Esophagus (tissue), 2 donors: ENCODE results near the gene IL17B. TPM values are rescaled to one million over a fixed set of nuclear protein-coding genes. Genes with fewer than 3 reads are reported as not detected.

Experiments used
- H3K27ac ChIP-seq, 2 donors: one replicate each; pipeline ENCODE4 v1.5.1; 2013; ENCODE audit warnings: low read depth in 2 of 2, mild to moderate bottlenecking in 2 of 2, inconsistent platforms in 1 of 2, low read length in 1 of 2, moderate library complexity in 1 of 2
- H3K27me3 ChIP-seq, 2 donors: one replicate each; pipeline ENCODE4 v1.6.1; 2013; ENCODE audit warnings: low read length in 2 of 2, control low read depth in 1 of 2, mild to moderate bottlenecking in 1 of 2; ENCODE audit not compliant: insufficient read depth in 2 of 2, control insufficient read depth in 1 of 2
- H3K36me3 ChIP-seq, 2 donors: one replicate each; pipeline ENCODE4 v1.6.1; 2013; ENCODE audit warnings: low read length in 1 of 2; ENCODE audit not compliant: control insufficient read depth in 2 of 2, insufficient read depth in 2 of 2
- H3K4me1 ChIP-seq, 2 donors: one replicate each; pipeline ENCODE4 v1.6.1; 2013; ENCODE audit warnings: low read length in 1 of 2; ENCODE audit not compliant: control insufficient read depth in 2 of 2, insufficient read depth in 2 of 2
- H3K4me3 ChIP-seq, 2 donors: one replicate each; pipeline ENCODE4 v1.5.1; 2013; ENCODE audit warnings: low read length in 2 of 2, mild to moderate bottlenecking in 2 of 2, low read depth in 1 of 2, moderate library complexity in 1 of 2
- H3K9me3 ChIP-seq, 2 donors: one replicate each; pipeline ENCODE4 v1.6.1; 2013; ENCODE audit warnings: mild to moderate bottlenecking in 2 of 2, low read depth in 1 of 2, low read length in 1 of 2, moderate library complexity in 1 of 2; ENCODE audit not compliant: control insufficient read depth in 2 of 2, insufficient read depth in 1 of 2
- whole genome bisulfite sequencing, 2 donors: extraction: QIAGEN DNeasy Blood & Tissue Kit; methylation state at CpG; one replicate each; pipeline ENCODE4 v1.1.7; 2013; 5-methylcytosine and 5-hydroxymethylcytosine counted together
- polyA plus RNA-seq, 2 donors: library from polyadenylated mRNA; stranded (reverse); fragments of 200-250 nt; gene quantifications; one replicate each; pipeline ENCODE4 v1.2.3, GENCODE V29; 2013
- donor health status: healthy with polysubstance abuse.
- donor health status: Bipolar disorder and iron deficiency.

Gene IL17B
- polyA plus RNA-seq, 2 donors: 1.4 TPM

- Histone ChIP-seq H3K27me3 (no peaks in the 10 kb centered on the region), H3K4me3 (no peak overlapping the region), H3K4me1 (peaks cover 0 to 3% of the 10 kb centered on the region in 2 donors), H3K27ac (peak overlapping the region; percentile 54 to 87), H3K36me3 (no peaks in the 10 kb centered on the region), H3K9me3 (no peaks in the 10 kb centered on the region)
- 47 to 56% methylated on average over 8 of the region's 8 CpGs for WGBS, 2 donors
Observed at GRCh38 chr5:149381261-149381985, 2.3 kb upstream of the IL17B start.

- Histone ChIP-seq H3K27ac (peak overlapping the region; percentile 69 to 89), H3K27me3 (no peaks in the 10 kb centered on the region), H3K9me3 (no peaks in the 10 kb centered on the region), H3K36me3 (no peaks in the 10 kb centered on the region), H3K4me1 (peaks cover 0 to 3% of the 10 kb centered on the region in 2 donors), H3K4me3 (no peak overlapping the region)
- WGBS, 2 donors: 65 to 67% methylated on average over 16 of the region's 16 CpGs
Observed at GRCh38 chr5:149380466-149381121, 1.5 kb upstream of the IL17B start.

- Histone ChIP-seq H3K4me1 (peaks cover 0 to 3% of the 10 kb centered on the region in 2 donors), H3K9me3 (no peaks in the 10 kb centered on the region), H3K27me3 (no peaks in the 10 kb centered on the region), H3K36me3 (no peaks in the 10 kb centered on the region), H3K27ac (peak overlapping the region; percentile 69 to 72), H3K4me3 (no peak overlapping the region)
- 79 to 84% methylated on average over 5 of the region's 5 CpGs for WGBS, 2 donors
Observed at GRCh38 chr5:149379818-149380374, 804 bp upstream of the IL17B start.

- Histone ChIP-seq H3K27me3 (no peaks in the 10 kb centered on the region), H3K9me3 (no peaks in the 10 kb centered on the region), H3K4me3 (no peak overlapping the region), H3K4me1 (peaks cover 0 to 3% of the 10 kb centered on the region in 2 donors), H3K27ac (peak overlapping the region; percentile 32 to 74), H3K36me3 (no peaks in the 10 kb centered on the region)
- 43 to 45% methylated on average over 5 of the region's 5 CpGs for WGBS, 2 donors
Observed at GRCh38 chr5:149378241-149378820, 761 bp downstream of the IL17B start.

GRCh38 chr5:149376711-149377447 is 2.2 kb downstream of the IL17B start:
- peaks cover 0 to 3% of the 10 kb centered on the region in 2 donors for H3K4me1 ChIP-seq

GRCh38 chr5:149376104-149376503 is 3.0 kb downstream of the IL17B start:
- Histone ChIP-seq H3K9me3 (no peaks in the 10 kb centered on the region), H3K4me3 (no peak overlapping the region)
- WGBS, 2 donors: 95 to 96% methylated on average over 12 of the region's 12 CpGs

More at GRCh38 chr5:149376711-149377447, 2.2 kb downstream of the IL17B start:
- no peak overlapping the region for H3K27ac ChIP-seq
- WGBS, 2 donors: 92 to 94% methylated on average over 7 of the region's 7 CpGs
- H3K4me3 ChIP-seq: no peak overlapping the region
- H3K36me3 ChIP-seq: no peaks in the 10 kb centered on the region
- H3K27me3 ChIP-seq: no peaks in the 10 kb centered on the region
- H3K9me3 ChIP-seq: no peaks in the 10 kb centered on the region

GRCh38 chr5:149375434-149375833 is 3.7 kb downstream of the IL17B start:
- Histone ChIP-seq H3K27me3 (no peaks in the 10 kb centered on the region), H3K27ac (no peak overlapping the region), H3K9me3 (no peaks in the 10 kb centered on the region), H3K4me3 (no peak overlapping the region), H3K4me1 (peaks cover 3% of the 10 kb centered on the region in 2 donors), H3K36me3 (no peaks in the 10 kb centered on the region)
- WGBS, 2 donors: 89 to 93% methylated on average over 6 of the region's 6 CpGs

More at GRCh38 chr5:149376104-149376503, 3.0 kb downstream of the IL17B start:
- peaks cover under 1 to 3% of the 10 kb centered on the region in 2 donors for H3K4me1 ChIP-seq
- H3K27me3 ChIP-seq: no peaks in the 10 kb centered on the region
- H3K27ac ChIP-seq: no peak overlapping the region
- no peaks in the 10 kb centered on the region for H3K36me3 ChIP-seq

- no peaks in the 10 kb centered on the region for H3K9me3 ChIP-seq
- no peaks in the 10 kb centered on the region for H3K36me3 ChIP-seq
- no peak overlapping the region for H3K27ac ChIP-seq
- peaks cover 3% of the 10 kb centered on the region in 2 donors for H3K4me1 ChIP-seq
- WGBS, 2 donors: 80 to 85% methylated on average over 3 of the region's 3 CpGs
- no peaks in the 10 kb centered on the region for H3K27me3 ChIP-seq
- no peak overlapping the region for H3K4me3 ChIP-seq
Observed at GRCh38 chr5:149374801-149375200, 4.3 kb downstream of the IL17B start.

- no peaks in the 10 kb centered on the region for H3K36me3 ChIP-seq
- no peak overlapping the region for H3K4me3 ChIP-seq
- no peaks in the 10 kb centered on the region for H3K27me3 ChIP-seq
- H3K27ac ChIP-seq: no peak overlapping the region
- no peaks in the 10 kb centered on the region for H3K9me3 ChIP-seq
- peaks cover 3% of the 10 kb centered on the region in 2 donors for H3K4me1 ChIP-seq
- WGBS, 2 donors: 91 to 97% methylated on average over 20 of the region's 20 CpGs
Observed at GRCh38 chr5:149374303-149374702, 4.8 kb downstream of the IL17B start.
